K562 (cell line): ENCODE data around the gene SESN3. TPM values are rescaled to one million over a fixed set of nuclear protein-coding genes. Genes with fewer than 3 reads are reported as not detected.
A peak's percentile ranks its signal among the peaks of the same experiment; 100 is the strongest.

Experiments used
- BCOR ChIP-seq: fragments of 450-650 bp; IDR thresholded peaks from 2 replicates; pipeline ENCODE4 v1.6.1; 2016
- C11orf30 ChIP-seq: fragments of 450-650 bp; IDR thresholded peaks from 2 replicates; pipeline ENCODE4 v1.6.1; 2016; ENCODE audit warnings: low read depth, mild to moderate bottlenecking
- ETV1 ChIP-seq: fragments of 450-650 bp; conservative IDR thresholded peaks from 2 replicates; pipeline ENCODE4 v1.6.1; 2016; ENCODE audit warnings: missing genetic modification characterization, control low read depth, low read depth, missing compliant biosample characterization
- FOSL1 ChIP-seq: fragments of 200-800 bp; sonication (Bioruptor generic); conservative IDR thresholded peaks from 2 replicates; pipeline ENCODE4 v1.6.1; 2016; ENCODE audit warnings: missing genetic modification characterization, missing compliant biosample characterization
- JUN ChIP-seq, 2 experiments: sonication (generic) in 1 of 2; formaldehyde crosslinking in 1 of 2; IDR thresholded peaks; 2 replicates each; pipeline versions ENCODE4 v1.6.1 to v1.8.0; 2012 to 2022; ENCODE audit warnings: borderline replicate concordance in 2 of 2, mild to moderate bottlenecking in 2 of 2, improper control_type of control experiment in 1 of 2, low read depth in 1 of 2, low read length in 1 of 2, missing genetic modification reagents in 1 of 2
- JUNB ChIP-seq: fragments of 450-650 bp; formaldehyde crosslinking; conservative IDR thresholded peaks from 2 replicates; pipeline ENCODE4 v1.4.0; 2020; ENCODE audit warnings: mild to moderate bottlenecking
- MCM2 ChIP-seq: fragments of 450-650 bp; IDR thresholded peaks from 2 replicates; pipeline ENCODE4 v1.6.1; 2017; ENCODE audit warnings: low read depth, mild to moderate bottlenecking
- NCOA2 ChIP-seq, 2 experiments: fragments of 450-650 bp; IDR thresholded peaks; 2 replicates each; pipeline ENCODE4 v1.6.1; 2018; ENCODE audit warnings: mild to moderate bottlenecking in 2 of 2, moderate library complexity in 1 of 2; ENCODE audit not compliant: partially characterized antibody in 2 of 2
- NCOR1 ChIP-seq: fragments of 450-650 bp; IDR thresholded peaks from 2 replicates; pipeline ENCODE4 v1.6.1; 2016; ENCODE audit warnings: mild to moderate bottlenecking, moderate library complexity
- NEUROD1 ChIP-seq: fragments of 150-350 bp; IDR thresholded peaks from 2 replicates; pipeline ENCODE4 v1.6.1; 2014; ENCODE audit warnings: borderline replicate concordance, low read length, low read depth; ENCODE audit not compliant: partially characterized antibody
- NRF1 ChIP-seq, 2 experiments: fragments of 450-650 bp; IDR thresholded peaks in 1 of 2; conservative IDR thresholded peaks in 1 of 2; 2 replicates each; pipeline ENCODE4 v1.6.1; 2014; ENCODE audit warnings: mild to moderate bottlenecking in 2 of 2
- XRCC5 ChIP-seq: fragments of 200-400 bp; formaldehyde crosslinking; IDR thresholded peaks from 2 replicates; pipeline ENCODE4 v1.6.1; 2017; ENCODE audit warnings: low read depth, mild to moderate bottlenecking, low read length
- ZNF445 ChIP-seq: fragments of 250-450 bp; sonication (Bioruptor Pico); IDR thresholded peaks from 2 replicates; pipeline ENCODE4 v1.4.0; 2020; ENCODE audit warnings: low read depth, mild to moderate bottlenecking, moderate library complexity
- ZNF644 ChIP-seq: fragments of 200-800 bp; sonication (Bioruptor generic); IDR thresholded peaks from 2 replicates; pipeline ENCODE4 v1.6.1; 2016; ENCODE audit warnings: low read depth, missing genetic modification characterization, missing compliant biosample characterization
- ZNF668 ChIP-seq: fragments of 250-450 bp; sonication (Bioruptor Pico); IDR thresholded peaks from 2 replicates; pipeline ENCODE4 v1.8.0; 2022; ENCODE audit warnings: mild to moderate bottlenecking, inconsistent platforms
- polyA plus RNA-seq, 8 experiments: library from polyadenylated mRNA; depleted of rRNA in 4 of 8; stranded (reverse) in 5 of 8; unstranded in 3 of 8; fragments of >200 nt; fragmentation: Nextera tagmentation in 2 of 8; fragmentation: Illumina TruSeq in 1 of 8; extraction: Ambion mirVana in 2 of 8; extraction: Trizol in 1 of 8; gene quantifications; 2 replicates each; pipeline versions ENCODE4 v1.2.1 to v1.2.3, GENCODE V29; 2011 to 2014; ENCODE audit warnings: inconsistent platforms in 1 of 8, missing spikeins in 1 of 8
- total RNA-seq, 7 experiments: library from RNA; depleted of rRNA in 6 of 7; stranded (reverse); fragments of >200 nt in 6 of 7; fragmentation: Illumina TruSeq in 2 of 7; extraction: Trizol in 2 of 7; gene quantifications; 2 replicates each; pipeline versions ENCODE4 v1.2.1 to v1.2.3, GENCODE V29; 2011 to 2021; ENCODE audit warnings: low replicate concordance in 1 of 7
- TF ChIP-seq, protein P1 (sequence below): sonication (generic); formaldehyde crosslinking; IDR thresholded peaks from 2 replicates; pipeline ENCODE4 v1.8.0; 2022; ENCODE audit warnings: missing genetic modification reagents, mild to moderate bottlenecking, moderate library complexity, borderline replicate concordance
- TF ChIP-seq, protein P2 (sequence below): fragments of 450-650 bp; IDR thresholded peaks from 2 replicates; pipeline ENCODE4 v1.6.1; 2017; ENCODE audit warnings: antibody characterized with exemption, mild to moderate bottlenecking
- TF ChIP-seq, protein P3 (sequence below): fragments of 150-350 bp; conservative IDR thresholded peaks from 2 replicates; pipeline ENCODE4 v1.6.1; 2014; ENCODE audit warnings: low read length
- TF ChIP-seq, protein P4 (sequence below), 2 experiments: fragments of 450-650 bp in 1 of 2; sonication (generic) in 1 of 2; formaldehyde crosslinking in 1 of 2; IDR thresholded peaks in 1 of 2; conservative IDR thresholded peaks in 1 of 2; 2 replicates each; pipeline versions ENCODE4 v1.6.1 to v1.8.1; 2016 to 2023; ENCODE audit warnings: mild to moderate bottlenecking in 2 of 2, moderate library complexity in 2 of 2, inconsistent platforms in 1 of 2, missing genetic modification reagents in 1 of 2

SESN3 gene
- total and polyA plus RNA-seq, 9 of the 15 experiments (the other 6 are each of a cell fraction or from before 2014, with no cell fraction given) = 0.44 to 2.6 (median 1.5) TPM

DNA sequence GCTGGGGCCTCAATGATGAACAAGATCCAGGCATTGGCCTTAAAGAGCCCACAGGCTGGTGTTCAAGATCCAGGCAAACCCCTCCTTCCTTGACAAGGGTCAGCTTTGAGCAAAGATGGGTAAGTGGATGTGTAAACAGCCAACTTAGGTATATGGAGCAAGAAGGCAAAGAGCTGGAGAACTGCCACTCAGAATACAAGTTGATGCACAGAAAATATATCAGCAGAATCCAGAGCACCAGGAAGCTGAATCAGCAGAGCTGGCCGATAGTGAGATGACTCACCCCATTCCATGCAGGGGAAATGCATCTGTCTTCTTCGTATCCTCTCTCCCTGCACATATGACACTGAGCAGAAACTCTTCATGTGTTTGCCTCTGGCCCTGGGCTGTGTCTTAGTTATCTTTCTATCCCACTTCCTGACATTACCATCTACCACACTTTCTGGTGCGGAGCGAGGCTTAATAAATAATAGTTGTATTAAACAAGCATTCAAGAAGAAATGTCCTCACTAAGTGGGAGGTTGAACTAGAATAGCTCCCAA lies 83.6 kb downstream of the SESN3 start (continued):
- TF ChIP-seq, protein P1, sequence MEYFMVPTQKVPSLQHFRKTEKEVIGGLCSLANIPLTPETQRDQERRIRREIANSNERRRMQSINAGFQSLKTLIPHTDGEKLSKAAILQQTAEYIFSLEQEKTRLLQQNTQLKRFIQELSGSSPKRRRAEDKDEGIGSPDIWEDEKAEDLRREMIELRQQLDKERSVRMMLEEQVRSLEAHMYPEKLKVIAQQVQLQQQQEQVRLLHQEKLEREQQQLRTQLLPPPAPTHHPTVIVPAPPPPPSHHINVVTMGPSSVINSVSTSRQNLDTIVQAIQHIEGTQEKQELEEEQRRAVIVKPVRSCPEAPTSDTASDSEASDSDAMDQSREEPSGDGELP (CRISPR knock-in tag) = peak; percentile 47
- TF ChIP-seq JUNB (CRISPR knock-in tag) (peak; percentile 90), NCOR1 (peak; percentile 91), FOSL1 (tag) (peak; percentile 99), MCM2 (no peak), ZNF445 (CRISPR knock-in tag) (no peak), NCOA2 (IDR thresholded peaks at IDR 0.05; ENCODE audit: partially characterized antibody in 2 of 2) (peak in 1 of 2 experiments; percentile 47), ZNF644 (peak; percentile 53), BCOR (no peak; the same call in 1 of the 2 replicates), NRF1 (conservative IDR thresholded peaks at IDR 0.05 in 1 of 2, IDR thresholded peaks at IDR 0.05 in 1 of 2) (peak; percentile 80 to 82), JUN (IDR thresholded peaks at IDR 0.05; ENCODE audit: borderline replicate concordance, low read depth, low read length) (peak; percentile 98), JUN (CRISPR knock-in tag; IDR thresholded peaks at IDR 0.05; ENCODE audit: borderline replicate concordance) (no peak; the same call in 1 of the 2 replicates), ZNF668 (CRISPR knock-in tag) (no peak), ETV1 (peak; percentile 85), XRCC5 (no peak), C11orf30 (peak; percentile 99), NEUROD1 (peak; percentile 76)
- TF ChIP-seq, protein P2, sequence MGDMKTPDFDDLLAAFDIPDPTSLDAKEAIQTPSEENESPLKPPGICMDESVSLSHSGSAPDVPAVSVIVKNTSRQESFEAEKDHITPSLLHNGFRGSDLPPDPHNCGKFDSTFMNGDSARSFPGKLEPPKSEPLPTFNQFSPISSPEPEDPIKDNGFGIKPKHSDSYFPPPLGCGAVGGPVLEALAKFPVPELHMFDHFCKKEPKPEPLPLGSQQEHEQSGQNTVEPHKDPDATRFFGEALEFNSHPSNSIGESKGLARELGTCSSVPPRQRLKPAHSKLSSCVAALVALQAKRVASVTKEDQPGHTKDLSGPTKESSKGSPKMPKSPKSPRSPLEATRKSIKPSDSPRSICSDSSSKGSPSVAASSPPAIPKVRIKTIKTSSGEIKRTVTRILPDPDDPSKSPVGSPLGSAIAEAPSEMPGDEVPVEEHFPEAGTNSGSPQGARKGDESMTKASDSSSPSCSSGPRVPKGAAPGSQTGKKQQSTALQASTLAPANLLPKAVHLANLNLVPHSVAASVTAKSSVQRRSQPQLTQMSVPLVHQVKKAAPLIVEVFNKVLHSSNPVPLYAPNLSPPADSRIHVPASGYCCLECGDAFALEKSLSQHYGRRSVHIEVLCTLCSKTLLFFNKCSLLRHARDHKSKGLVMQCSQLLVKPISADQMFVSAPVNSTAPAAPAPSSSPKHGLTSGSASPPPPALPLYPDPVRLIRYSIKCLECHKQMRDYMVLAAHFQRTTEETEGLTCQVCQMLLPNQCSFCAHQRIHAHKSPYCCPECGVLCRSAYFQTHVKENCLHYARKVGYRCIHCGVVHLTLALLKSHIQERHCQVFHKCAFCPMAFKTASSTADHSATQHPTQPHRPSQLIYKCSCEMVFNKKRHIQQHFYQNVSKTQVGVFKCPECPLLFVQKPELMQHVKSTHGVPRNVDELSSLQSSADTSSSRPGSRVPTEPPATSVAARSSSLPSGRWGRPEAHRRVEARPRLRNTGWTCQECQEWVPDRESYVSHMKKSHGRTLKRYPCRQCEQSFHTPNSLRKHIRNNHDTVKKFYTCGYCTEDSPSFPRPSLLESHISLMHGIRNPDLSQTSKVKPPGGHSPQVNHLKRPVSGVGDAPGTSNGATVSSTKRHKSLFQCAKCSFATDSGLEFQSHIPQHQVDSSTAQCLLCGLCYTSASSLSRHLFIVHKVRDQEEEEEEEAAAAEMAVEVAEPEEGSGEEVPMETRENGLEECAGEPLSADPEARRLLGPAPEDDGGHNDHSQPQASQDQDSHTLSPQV = peak; percentile 61
- TF ChIP-seq, protein P3, sequence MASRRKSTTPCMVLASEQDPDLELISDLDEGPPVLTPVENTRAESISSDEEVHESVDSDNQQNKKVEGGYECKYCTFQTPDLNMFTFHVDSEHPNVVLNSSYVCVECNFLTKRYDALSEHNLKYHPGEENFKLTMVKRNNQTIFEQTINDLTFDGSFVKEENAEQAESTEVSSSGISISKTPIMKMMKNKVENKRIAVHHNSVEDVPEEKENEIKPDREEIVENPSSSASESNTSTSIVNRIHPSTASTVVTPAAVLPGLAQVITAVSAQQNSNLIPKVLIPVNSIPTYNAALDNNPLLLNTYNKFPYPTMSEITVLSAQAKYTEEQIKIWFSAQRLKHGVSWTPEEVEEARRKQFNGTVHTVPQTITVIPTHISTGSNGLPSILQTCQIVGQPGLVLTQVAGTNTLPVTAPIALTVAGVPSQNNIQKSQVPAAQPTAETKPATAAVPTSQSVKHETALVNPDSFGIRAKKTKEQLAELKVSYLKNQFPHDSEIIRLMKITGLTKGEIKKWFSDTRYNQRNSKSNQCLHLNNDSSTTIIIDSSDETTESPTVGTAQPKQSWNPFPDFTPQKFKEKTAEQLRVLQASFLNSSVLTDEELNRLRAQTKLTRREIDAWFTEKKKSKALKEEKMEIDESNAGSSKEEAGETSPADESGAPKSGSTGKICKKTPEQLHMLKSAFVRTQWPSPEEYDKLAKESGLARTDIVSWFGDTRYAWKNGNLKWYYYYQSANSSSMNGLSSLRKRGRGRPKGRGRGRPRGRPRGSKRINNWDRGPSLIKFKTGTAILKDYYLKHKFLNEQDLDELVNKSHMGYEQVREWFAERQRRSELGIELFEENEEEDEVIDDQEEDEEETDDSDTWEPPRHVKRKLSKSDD = no peak
- TF ChIP-seq, protein P4, sequence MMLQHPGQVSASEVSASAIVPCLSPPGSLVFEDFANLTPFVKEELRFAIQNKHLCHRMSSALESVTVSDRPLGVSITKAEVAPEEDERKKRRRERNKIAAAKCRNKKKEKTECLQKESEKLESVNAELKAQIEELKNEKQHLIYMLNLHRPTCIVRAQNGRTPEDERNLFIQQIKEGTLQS (IDR thresholded peaks at IDR 0.05) = peak; percentile 99
- TF ChIP-seq, protein P4 (CRISPR knock-in tag; conservative IDR thresholded peaks at IDR 0.05) = peak; percentile 93
